Measurements from ENCODE around the gene TRIM67. TPM values are rescaled to one million over a fixed set of nuclear protein-coding genes. Genes with fewer than 3 reads are reported as not detected.

TRIM67 gene
- total RNA-seq, 1 donor from 2014 or later: 0.08 TPM

- no peak for DNase-seq
- Histone ChIP-seq H3K36me3 (no peaks in the 10 kb centered on the region), H3K27ac (replicated peaks) (no peak overlapping the region), H3K27me3 (ENCODE audit: low read depth) (peaks cover 12% of the 10 kb centered on the region), H3K4me1 (peaks cover 19% of the 10 kb centered on the region), H3K9me3 (replicated peaks) (no peaks in the 10 kb centered on the region), H3K4me3 (no peak overlapping the region)
- no peak for TF ChIP-seq CTCF (IDR thresholded peaks at IDR 0.05; ENCODE audit: borderline replicate concordance)
- intact Hi-C loops (cut with micrococcal nuclease): no loop called here
These were observed 34.4 kb downstream of the TRIM67 start for GRCh38 chr1:231196307-231196706.

GRCh38 chr1:231196728-231197127, 34.9 kb downstream of the TRIM67 start:
- no peak overlapping the region for H3K27ac ChIP-seq (replicated peaks)
- intact Hi-C loops (cut with micrococcal nuclease): no loop called here

GRCh38 chr1:231199868-231200267, 38.0 kb downstream of the TRIM67 start:
- no peak overlapping the region for H3K4me3 ChIP-seq
- H3K36me3 ChIP-seq: no peaks in the 10 kb centered on the region
- no peak for DNase-seq
- no peaks in the 10 kb centered on the region for H3K4me1 ChIP-seq
- no peak for TF ChIP-seq CTCF (IDR thresholded peaks at IDR 0.05; ENCODE audit: borderline replicate concordance)
- intact Hi-C loops (cut with micrococcal nuclease): no loop called here
- H3K27ac ChIP-seq (replicated peaks): no peak overlapping the region
- peaks cover 30% of the 10 kb centered on the region for H3K27me3 ChIP-seq (ENCODE audit: low read depth)
- no peaks in the 10 kb centered on the region for H3K9me3 ChIP-seq (replicated peaks)

More at GRCh38 chr1:231196728-231197127, 34.9 kb downstream of the TRIM67 start:
- no peak for TF ChIP-seq CTCF (IDR thresholded peaks at IDR 0.05; ENCODE audit: borderline replicate concordance)
- no peak overlapping the region for H3K4me3 ChIP-seq
- DNase-seq: no peak
- H3K36me3 ChIP-seq: no peaks in the 10 kb centered on the region
- no peaks in the 10 kb centered on the region for H3K9me3 ChIP-seq (replicated peaks)
- H3K27me3 ChIP-seq (ENCODE audit: low read depth): peaks cover 12% of the 10 kb centered on the region
- H3K4me1 ChIP-seq: peaks cover 19% of the 10 kb centered on the region

- H3K9me3 ChIP-seq (replicated peaks): no peaks in the 10 kb centered on the region
- intact Hi-C loops (cut with micrococcal nuclease): no loop called here
- peaks cover 30% of the 10 kb centered on the region for H3K27me3 ChIP-seq (ENCODE audit: low read depth)
These were observed 38.7 kb downstream of the TRIM67 start for GRCh38 chr1:231200388-231201031.

GRCh38 chr1:231201375-231201978, 39.6 kb downstream of the TRIM67 start:
- Histone ChIP-seq H3K27ac (replicated peaks) (no peak overlapping the region), H3K4me3 (no peak overlapping the region), H3K4me1 (no peaks in the 10 kb centered on the region), H3K27me3 (ENCODE audit: low read depth) (peaks cover 30% of the 10 kb centered on the region), H3K36me3 (no peaks in the 10 kb centered on the region), H3K9me3 (replicated peaks) (no peaks in the 10 kb centered on the region)
- no peak for DNase-seq
- TF ChIP-seq CTCF (IDR thresholded peaks at IDR 0.05; ENCODE audit: borderline replicate concordance): no peak
- intact Hi-C loops (cut with micrococcal nuclease): no loop called here

More at GRCh38 chr1:231200388-231201031, 38.7 kb downstream of the TRIM67 start:
- Histone ChIP-seq H3K36me3 (no peaks in the 10 kb centered on the region), H3K27ac (replicated peaks) (no peak overlapping the region), H3K4me1 (no peaks in the 10 kb centered on the region), H3K4me3 (no peak overlapping the region)
- no peak for TF ChIP-seq CTCF (IDR thresholded peaks at IDR 0.05; ENCODE audit: borderline replicate concordance)
- no peak for DNase-seq
